Osteocyte (in vitro differentiated cells): ENCODE data around the gene MEGF10. TPM values are rescaled to one million over a fixed set of nuclear protein-coding genes. Genes with fewer than 3 reads are reported as not detected.
"Not testable (repeated sequence)": the region's sequence is repeated elsewhere in the genome, so short reads cannot be mapped to it uniquely, and the experiment has no call there.

Experiments used
- DNase-seq: peaks from one replicate; pipeline ENCODE4 v3.0.0; 2021; ENCODE audit warnings: mixed read lengths; ENCODE audit not compliant: unreplicated experiment; ENCODE audit errors: extremely low spot score
- H3K27ac Mint-ChIP-seq: one replicate; pipeline ENCODE4 v1.8.0; 2021; ENCODE audit warnings: mild to moderate bottlenecking, mixed read lengths; ENCODE audit not compliant: unreplicated experiment
- H3K27me3 Mint-ChIP-seq: one replicate; pipeline ENCODE4 v1.8.0; 2021; ENCODE audit warnings: mixed read lengths; ENCODE audit not compliant: unreplicated experiment
- H3K36me3 Mint-ChIP-seq: one replicate; pipeline ENCODE4 v1.8.0; 2021; ENCODE audit warnings: mixed read lengths; ENCODE audit not compliant: unreplicated experiment
- H3K4me1 Mint-ChIP-seq: one replicate; pipeline ENCODE4 v1.8.0; 2021; ENCODE audit warnings: mixed read lengths; ENCODE audit not compliant: unreplicated experiment
- H3K4me3 Mint-ChIP-seq: one replicate; pipeline ENCODE4 v1.8.0; 2021; ENCODE audit warnings: mild to moderate bottlenecking, moderate library complexity, mixed read lengths; ENCODE audit not compliant: unreplicated experiment
- H3K9me3 Mint-ChIP-seq: one replicate; pipeline ENCODE4 v1.8.0; 2021; ENCODE audit warnings: mixed read lengths; ENCODE audit not compliant: unreplicated experiment
- total RNA-seq: library from RNA; stranded (reverse); gene quantifications from 2 replicates; pipeline ENCODE4 v1.2.1, GENCODE V29; 2021
- TF ChIP-seq, protein P1 (sequence below): fragments of 200-600 bp; sonication (generic); IDR thresholded peaks from 2 replicates; pipeline ENCODE4 v1.5.0; 2021; ENCODE audit warnings: antibody characterized with exemption, mild to moderate bottlenecking, moderate library complexity

MEGF10 gene
- total RNA-seq, 1 donor from 2014 or later: 39.8 TPM

DNA sequence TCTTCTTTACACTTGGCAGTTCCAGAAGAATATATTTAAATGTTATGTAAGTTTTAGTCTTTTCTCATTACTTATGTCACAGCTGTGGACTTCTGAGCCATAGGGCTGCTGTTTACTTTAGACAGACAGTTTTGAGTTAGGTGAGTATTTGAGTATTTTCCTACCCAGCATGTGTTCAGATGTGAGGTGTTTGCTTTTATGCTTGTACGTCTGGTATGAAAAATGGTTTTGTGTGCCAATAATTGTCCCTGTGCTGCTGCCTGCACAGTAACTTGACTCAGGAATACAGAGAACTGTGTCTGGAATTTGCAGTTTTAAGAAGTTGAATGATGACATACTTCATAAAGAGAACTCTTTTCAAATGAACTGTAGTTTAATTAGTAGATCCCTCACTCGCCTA lies 20.8 kb downstream of the MEGF10 start:
- H3K9me3 Mint-ChIP-seq: peaks cover 3% of the 10 kb centered on the region
- peaks cover 19% of the 10 kb centered on the region for H3K4me1 Mint-ChIP-seq
- peak overlapping the region; percentile 43 for H3K27ac Mint-ChIP-seq
- H3K27me3 Mint-ChIP-seq: no peaks in the 10 kb centered on the region
- H3K36me3 Mint-ChIP-seq: peaks cover 6% of the 10 kb centered on the region
- H3K4me3 Mint-ChIP-seq: no peak overlapping the region
- DNase-seq: no peak
- TF ChIP-seq, protein P1, sequence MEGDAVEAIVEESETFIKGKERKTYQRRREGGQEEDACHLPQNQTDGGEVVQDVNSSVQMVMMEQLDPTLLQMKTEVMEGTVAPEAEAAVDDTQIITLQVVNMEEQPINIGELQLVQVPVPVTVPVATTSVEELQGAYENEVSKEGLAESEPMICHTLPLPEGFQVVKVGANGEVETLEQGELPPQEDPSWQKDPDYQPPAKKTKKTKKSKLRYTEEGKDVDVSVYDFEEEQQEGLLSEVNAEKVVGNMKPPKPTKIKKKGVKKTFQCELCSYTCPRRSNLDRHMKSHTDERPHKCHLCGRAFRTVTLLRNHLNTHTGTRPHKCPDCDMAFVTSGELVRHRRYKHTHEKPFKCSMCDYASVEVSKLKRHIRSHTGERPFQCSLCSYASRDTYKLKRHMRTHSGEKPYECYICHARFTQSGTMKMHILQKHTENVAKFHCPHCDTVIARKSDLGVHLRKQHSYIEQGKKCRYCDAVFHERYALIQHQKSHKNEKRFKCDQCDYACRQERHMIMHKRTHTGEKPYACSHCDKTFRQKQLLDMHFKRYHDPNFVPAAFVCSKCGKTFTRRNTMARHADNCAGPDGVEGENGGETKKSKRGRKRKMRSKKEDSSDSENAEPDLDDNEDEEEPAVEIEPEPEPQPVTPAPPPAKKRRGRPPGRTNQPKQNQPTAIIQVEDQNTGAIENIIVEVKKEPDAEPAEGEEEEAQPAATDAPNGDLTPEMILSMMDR: no peak

DNA sequence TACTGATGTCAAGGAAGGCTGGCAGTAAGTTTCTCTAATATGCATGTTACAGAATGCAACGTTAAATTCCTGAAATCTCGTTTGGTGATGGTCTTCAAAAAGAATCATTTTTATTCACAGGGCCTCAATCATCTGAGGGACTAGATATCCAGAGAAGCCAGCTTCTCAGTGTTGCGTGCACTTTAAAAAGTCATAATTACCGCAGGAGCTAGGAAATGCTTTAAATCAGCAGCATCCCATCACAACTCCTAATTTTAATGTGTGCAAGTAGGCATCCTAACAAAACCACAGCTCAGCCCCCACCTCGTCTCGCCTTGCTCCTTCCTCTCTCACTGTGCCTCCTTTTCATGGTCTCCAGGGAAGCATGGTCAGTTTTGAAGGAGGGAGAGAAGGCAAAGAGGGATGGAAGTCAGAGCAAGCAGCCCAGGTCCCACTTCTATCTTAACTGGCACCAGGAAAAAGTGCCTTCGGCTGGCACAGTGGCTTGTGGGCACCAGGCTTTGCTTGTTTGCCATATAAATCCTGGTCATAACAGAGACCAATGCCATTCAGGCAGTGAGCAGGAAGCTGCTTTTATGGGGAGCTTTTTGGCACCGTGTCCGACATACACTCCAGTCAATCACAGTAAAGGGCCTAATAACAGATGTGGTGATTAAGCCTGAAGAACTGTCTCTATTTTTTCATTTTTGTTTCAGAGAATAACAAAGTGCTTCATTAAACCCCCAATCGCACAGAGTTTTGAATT lies 21.4 kb downstream of the MEGF10 start:
- peaks cover 7% of the 10 kb centered on the region for H3K36me3 Mint-ChIP-seq
- H3K27me3 Mint-ChIP-seq: no peaks in the 10 kb centered on the region
- H3K9me3 Mint-ChIP-seq: peaks cover 3% of the 10 kb centered on the region
- DNase-seq: no peak
- peak overlapping the region; percentile 43 for H3K27ac Mint-ChIP-seq
- TF ChIP-seq, protein P1: no peak
- peaks cover 19% of the 10 kb centered on the region for H3K4me1 Mint-ChIP-seq
- H3K4me3 Mint-ChIP-seq: no peak overlapping the region

DNA sequence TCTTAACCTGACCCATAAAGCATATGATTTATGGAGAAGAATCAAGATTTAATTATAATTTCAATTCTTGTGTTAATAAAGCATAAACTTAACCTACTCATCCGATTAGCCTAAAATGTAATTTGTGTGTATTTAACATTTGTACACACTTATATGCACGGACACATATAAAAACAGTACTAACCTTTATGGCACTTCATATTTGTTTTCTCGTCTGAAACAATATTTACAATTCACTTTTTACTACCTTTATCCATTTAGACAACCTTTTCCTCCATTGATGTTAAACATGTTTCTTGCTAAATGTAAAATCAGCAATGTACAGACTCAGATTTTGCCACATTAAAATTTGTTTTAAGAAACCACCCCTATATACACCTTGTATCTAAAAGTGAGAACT lies 22.8 kb downstream of the MEGF10 start:
- peaks cover 2% of the 10 kb centered on the region for H3K36me3 Mint-ChIP-seq
- H3K4me1 Mint-ChIP-seq: peaks cover 19% of the 10 kb centered on the region
- H3K4me3 Mint-ChIP-seq: no peak overlapping the region
- no peak overlapping the region for H3K27ac Mint-ChIP-seq
- H3K9me3 Mint-ChIP-seq: no peaks in the 10 kb centered on the region
- no peaks in the 10 kb centered on the region for H3K27me3 Mint-ChIP-seq
- no peak for DNase-seq
- TF ChIP-seq, protein P1: no peak

DNA sequence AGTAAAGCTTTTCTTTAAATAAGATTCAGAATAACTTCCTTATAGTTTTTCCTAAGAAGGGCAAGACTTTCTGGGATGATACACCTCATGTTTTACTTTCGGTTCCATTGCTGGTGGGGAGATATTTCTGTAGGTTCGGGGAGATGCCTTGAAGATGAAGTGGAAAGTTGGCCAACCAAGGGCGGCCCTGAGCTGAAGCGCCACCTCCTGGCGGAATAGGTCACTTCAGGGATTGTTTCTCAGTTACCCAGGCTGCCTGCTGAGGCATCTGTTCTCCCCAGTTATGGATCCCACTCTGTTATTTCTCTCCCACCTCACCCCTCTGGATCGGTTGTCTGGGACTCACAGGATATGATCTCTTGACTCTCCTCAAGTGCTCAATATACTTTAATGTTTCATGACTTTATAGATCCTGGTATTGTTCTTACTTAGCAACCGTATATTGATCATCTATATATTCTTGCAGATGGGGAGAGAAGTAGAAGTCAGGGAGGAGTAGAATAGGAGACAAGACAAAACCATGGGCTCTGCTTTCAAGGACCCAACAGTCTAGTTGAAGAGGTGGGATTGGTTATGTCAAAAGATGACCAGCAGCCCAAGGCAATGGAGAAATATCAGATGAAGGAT lies 23.4 kb downstream of the MEGF10 start:
- Mint-ChIP-seq H3K27ac (no peak overlapping the region), H3K36me3 (peaks cover 1% of the 10 kb centered on the region), H3K9me3 (no peaks in the 10 kb centered on the region), H3K4me1 (peaks cover 19% of the 10 kb centered on the region), H3K27me3 (no peaks in the 10 kb centered on the region), H3K4me3 (no peak overlapping the region)
- TF ChIP-seq, protein P1: peak; percentile 58
- DNase-seq: no peak

DNA sequence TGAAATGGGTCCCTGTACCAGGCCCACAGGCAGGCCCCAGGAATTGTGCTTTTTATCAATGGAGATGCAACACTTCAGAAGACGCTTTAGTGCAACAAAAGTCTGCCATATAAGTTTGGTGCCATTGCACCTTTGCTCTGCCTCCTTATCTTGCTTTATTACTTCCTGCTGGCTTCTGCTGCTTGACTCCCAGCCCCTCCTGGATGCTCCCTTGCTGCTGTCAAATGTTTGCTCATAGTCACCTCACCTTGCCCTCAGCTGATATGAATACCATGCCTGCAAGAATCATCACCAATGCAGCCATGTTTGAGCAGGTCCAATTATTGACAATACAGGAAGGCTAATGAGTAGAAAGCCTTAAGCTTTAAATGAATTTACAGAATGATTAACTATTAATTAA lies 25.4 kb downstream of the MEGF10 start:
- Mint-ChIP-seq H3K27me3 (no peaks in the 10 kb centered on the region), H3K9me3 (no peaks in the 10 kb centered on the region), H3K4me1 (peaks cover 21% of the 10 kb centered on the region), H3K36me3 (peaks cover 4% of the 10 kb centered on the region), H3K27ac (no peak overlapping the region), H3K4me3 (no peak overlapping the region)
- no peak for DNase-seq
- TF ChIP-seq, protein P1: no peak

DNA sequence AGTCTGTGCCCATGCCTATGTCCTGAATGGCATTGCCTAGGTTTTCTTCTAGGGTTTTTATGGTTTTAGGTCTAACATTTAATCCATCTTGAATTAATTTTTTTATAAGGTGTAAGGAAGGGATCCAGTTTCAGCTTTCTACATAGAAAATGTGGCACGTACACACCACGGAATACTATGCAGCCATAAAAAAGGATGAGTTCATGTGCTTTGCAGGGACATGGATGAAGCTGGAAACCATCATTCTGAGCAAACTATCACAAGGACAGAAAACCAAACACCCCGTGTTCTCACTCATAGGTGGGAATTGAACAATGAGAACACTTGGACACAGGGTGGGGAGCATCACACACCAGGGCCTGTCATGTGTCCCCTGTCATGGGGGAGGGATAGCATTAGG lies 26.8 kb downstream of the MEGF10 start:
- not testable (repeated sequence) for H3K27me3 Mint-ChIP-seq, H3K4me3 Mint-ChIP-seq, DNase-seq, H3K36me3 Mint-ChIP-seq, H3K27ac Mint-ChIP-seq, H3K9me3 Mint-ChIP-seq
- H3K4me1 Mint-ChIP-seq: peaks cover 12% of the 10 kb centered on the region
